ENCODE results near the gene OAT.

OAT gene

DNA sequence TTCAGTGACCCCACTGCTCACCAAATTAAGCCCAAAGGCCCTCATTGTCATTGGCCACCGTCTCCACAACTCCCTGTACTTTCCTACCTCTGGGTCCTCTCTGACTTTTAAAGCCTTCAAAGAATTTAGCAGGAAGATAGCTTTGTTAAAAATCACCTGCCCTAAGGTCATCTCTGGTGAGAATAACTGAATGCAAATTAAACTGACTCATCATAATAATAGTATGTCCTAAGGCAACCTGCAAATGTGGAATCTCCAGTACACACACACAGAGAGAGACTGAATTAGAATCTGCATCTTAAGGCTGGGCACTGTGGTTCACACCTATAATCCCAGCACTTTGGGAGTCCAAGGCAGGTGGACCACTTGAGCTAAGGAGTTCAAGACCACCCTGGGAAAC lies 24.1 kb downstream of the OAT start:
- no peak for DNase-seq

DNA sequence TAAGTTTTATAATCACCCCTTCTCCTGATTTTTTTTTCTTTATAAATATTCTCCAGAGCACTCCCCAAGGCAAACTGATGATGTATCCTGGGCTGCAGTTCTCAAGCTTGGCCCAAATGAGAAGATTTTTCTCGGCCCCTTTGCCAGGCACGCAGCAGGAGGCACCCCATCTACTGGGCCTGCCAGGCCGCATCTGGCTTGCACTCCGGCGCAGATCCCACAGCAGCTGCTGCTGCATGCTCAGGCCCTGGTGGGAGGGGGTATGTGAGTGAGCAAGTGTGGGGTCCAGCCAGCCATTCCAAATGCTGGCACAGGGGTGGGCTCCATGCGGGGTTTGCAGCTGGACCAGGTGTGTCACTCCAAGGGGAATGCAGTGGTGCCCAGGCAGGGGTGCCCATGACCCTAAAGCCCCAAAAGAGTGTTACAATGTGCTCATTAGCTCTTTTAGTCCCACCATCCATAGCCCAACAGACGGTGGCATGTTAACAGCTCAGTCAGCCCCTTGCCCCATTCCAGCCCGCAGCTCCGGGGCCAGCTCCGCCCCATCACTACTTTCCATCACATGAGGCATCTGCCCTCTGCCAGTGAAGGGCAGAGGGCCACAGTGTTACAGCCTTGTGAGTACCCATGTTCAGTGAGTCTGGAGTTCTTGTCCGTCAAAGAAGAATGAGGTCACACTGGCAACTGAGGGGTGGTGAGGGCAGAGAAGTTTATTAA lies 25.9 kb downstream of the OAT start:
- no peak for DNase-seq

DNA sequence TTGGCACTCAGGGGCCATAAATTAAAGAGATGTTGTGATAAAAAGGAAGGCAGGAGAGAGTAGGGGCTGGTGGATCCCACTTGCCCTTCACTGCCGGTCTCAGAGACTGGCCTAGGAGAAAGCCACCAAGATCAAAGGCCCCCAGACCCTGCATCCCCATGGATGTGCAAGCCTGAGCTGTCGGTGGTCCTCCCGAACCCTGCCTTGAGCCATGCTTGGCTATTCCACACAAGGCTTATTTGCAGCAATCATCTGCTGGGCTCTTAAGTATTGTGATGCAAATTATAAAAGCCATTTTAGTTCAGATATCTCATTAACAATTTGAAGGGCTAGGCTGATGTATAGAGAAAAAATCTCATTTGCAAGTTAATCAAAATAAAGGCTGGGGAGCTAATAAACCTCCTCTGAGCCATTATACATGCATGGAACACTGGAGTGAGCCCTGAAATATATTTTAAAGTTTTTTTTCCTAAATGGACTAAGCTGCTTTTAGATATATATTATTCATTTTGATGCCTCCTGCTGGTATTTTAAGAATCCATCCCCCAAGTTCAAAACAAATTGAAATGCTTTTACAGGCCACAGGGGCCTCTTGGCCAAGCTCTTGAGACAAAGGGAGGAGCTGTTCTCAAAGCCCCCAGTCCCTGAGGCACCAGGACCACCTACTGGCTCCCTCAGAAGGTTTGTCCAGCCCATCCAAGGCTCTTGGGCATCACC lies 28.1 kb downstream of the OAT start:
- no peak for DNase-seq

DNA sequence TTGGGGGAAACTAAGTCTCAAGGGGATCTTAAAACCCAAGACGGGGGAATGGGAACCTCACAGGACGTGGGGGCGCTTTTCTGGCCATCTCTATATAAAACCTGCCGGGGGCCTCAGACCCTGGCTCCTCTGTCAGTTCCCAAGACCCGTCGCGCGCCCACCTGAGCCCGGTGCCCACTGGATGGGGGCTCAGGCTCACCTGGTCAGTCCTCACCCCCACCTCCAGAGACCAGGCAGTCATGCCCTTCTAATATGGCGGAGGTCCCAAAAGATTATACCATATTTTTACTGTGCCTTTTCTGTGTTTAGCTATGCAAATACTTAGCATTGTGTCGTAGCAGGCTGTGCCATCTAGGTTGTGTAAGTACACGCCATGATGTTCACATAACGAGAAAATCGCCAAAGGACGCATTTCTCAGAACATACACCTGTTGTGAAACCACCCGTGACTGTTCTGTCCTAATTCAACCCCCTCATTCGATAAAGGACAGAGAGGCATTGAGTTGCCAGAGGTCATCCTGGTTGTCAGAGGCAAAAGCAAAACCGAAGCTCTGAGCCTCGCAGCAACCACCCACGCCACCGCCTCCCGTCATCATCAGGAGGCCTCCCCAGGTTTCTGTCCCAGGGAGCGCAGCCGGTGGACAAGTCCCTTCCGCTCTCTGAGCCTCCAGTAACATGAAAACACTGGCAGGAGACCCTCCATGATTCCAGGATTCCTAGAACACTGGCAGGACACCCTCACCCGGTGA lies 28.9 kb downstream of the OAT start:
- no peak for DNase-seq

DNA sequence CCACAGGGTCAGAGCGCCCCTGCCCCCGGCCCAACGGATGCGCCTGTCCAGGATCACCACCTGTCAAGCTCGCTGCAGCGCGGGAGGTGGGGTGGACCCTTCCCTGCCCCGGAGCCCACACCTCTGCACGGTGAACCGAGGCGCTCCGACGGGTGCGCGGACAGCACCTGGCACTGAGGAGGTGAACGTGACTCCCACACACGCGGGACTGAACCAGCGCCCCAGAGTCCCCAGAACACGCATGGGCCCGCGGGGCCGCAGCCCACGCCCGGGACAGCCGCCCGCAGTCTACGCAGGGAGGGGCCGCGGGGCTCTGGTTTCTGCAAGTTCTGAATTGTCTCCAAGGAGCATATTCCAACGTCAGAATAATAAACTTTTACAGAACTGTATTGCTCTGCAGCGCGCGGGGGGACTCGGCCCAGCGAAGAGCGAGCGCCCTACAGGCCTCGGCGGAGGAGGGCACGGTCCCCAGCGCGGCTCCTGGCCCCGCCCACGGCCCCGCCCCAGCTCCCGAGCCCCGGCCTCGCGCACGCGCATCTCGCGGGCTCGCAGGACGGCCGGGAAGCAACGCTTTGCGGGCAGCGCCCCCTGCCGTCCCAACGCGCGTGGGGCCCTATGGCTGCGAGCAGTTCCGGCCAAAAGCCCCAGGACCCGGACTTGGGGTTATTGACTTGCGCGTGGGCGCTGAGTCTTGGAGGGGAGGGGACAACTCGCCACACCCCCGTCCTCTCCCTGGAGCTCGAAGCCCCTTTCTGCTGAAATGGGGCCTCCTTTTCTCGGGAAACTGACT lies 29.7 kb downstream of the OAT start:
- peak; percentile 5 for DNase-seq

DNA sequence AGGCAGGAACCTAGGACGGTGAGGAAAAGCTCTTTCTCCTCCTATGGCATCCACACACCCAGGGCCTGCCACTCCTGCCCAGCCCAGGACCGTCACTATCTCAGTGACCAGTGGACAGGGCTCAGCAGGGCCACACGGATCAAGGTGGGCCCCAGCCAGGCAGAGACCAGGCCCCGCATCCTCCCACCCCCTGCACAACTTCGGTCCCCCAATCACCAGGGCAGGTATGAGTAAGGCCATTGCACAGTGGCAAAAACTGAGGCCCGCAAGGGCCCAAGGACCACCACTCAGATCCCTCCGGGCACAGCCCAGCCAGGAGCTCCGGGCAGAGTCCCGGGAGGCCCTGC lies 30.3 kb downstream of the OAT start:
- no peak for DNase-seq

DNA sequence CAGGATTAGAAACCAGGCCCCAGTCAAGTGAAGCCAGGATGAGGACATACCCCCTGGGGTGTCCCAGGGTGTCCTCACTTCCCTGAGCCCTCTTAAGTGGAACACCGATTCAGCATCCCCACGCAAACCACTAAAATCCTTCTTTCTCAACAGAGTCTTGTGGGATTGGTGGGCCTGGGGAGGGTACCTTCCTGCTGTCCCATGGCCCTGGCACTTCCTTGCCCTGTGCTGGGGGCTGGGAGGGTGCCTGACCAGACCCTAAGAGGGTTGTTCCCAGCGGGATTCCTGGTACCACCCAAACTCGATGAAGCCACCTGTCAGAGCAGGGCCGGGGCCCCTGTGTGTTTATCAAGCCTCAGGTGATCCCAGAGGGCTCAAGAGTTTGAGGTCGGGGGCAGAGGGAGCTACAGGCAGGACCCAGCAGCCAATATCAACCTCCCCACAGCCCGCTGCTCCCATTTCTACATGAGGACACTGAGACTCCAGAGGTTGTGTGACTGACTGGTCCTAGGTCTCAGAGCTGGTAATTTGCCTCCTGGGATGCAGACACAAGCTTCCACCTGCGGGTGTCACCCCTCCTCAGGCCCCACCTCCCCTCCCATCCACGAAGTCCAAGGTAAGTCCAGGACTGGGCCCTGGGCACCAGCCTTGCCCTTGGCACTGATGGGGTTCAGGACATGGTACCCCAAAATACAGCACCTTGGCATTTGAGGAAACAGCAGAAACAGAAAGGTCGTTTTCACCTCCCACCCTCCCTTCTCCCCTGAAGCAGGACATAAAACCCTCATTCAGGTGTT lies 31.4 kb downstream of the OAT start:
- DNase-seq: no peak

DNA sequence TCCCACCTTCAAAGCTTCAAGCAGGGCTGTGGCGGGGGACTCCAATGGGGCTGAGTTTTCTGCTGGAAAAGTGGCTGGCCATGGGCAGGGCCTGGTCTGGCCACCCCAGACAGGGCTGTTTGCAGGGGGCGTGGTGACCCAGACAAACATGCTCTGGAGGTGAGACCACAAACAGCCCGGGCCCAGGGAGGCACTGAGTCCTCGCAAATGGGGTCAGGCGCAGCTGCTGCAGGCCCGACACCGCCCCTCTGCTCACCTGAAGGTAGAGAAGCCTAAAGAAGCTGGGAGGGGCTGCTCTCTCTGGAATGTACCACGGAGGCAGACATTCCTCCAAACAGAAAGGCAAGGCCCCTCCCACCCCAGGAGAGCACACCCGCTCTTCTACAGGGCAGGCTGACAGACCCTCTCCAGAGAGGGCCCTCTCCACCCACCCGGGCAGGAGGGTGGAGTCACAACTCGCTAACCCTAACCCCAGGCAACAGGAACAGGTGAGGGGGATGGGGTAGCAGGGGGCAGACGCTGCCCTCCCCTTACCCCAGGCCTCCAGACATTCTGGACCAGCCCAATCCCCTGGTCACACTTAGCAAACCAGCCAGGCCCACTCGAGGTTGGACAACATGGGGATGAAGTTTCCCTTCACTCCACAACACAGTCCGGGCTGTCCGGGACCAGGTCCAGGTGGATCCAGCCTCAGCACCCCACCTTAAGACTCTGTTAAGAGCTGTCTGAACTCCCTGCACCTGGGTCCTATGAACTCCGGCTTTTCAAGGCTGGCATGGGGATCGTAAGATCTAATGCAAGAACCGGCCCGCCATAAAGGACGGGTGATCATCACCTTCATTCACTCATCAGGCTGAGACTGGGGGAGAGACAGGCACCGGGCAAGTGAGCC lies 32.3 kb downstream of the OAT start:
- no peak for DNase-seq

DNA sequence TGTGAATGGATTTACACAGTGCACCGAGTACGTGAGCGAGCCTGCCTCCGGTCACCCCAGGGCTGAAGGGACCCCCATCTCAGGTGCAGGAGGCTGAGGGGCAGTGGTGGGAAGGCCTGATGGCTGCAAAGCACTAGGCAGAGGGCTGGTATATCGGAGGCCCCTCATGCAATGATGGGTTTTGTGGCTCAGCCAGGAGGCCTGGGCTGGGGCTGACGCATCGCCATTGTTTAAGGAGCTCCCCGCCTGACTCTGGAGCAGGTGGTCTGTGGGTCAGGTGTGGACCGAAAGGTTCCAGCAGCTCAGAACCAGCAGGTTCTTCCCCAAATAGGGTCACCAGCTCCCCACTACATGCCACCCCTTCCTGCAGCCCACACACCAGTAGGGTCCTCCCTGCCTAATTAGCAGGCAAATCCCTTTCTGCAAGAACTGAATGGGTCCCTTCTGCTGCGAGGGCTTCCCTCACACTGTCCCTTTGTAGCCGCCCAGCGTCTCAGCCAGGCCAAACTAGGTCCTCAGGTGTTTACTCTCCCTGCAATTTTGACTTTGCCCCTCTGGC lies 33.0 kb downstream of the OAT start:
- DNase-seq: no peak

DNA sequence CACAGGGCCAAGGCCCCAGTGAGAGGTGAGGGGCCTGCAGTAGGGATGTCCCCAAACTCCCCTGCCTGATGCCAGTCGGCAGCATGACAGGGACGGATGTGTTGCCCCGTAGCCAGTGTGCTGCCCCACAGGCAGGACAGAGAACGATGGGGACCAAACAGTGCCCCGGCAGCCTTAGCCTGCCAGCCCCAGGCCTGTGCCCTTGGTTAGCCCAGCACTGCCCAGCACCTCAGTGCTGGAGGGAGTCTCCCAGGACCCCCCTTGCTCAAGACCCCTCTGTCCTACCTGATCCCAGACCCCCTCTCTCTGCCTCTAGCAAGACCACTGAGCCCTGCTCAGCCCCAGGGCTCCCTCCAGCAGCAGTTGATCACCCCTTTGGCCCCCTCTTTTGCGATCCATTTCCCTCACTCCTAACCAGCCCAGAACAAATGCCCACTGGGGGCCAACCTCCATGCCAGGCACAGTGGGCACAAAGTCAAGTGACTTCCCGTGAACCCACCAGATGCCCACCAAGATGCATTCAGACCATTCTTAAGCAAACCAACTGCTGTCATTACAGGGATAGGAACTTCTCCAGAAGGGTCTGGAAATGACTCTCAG lies 34.0 kb downstream of the OAT start:
- DNase-seq: no peak

DNA sequence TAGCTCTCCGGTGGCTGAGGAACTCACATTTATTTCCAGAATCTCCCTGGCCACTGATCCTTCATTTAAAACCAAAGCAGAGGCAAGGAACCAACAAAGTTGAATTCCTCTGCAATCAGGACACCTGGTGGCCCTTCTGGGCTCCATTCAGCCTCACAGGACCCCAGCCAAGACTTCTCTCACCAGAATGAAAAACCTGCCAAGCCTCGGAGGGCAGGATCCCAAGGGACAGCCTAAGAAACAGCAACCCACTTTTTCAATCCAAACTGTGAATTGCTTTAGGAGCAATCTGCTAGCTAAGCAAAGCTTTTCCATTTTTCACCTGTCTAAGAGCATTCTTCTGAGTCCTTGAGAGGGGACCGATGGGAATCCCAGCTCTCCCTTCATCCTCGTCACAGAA lies 34.6 kb downstream of the OAT start:
- no peak for DNase-seq

DNA sequence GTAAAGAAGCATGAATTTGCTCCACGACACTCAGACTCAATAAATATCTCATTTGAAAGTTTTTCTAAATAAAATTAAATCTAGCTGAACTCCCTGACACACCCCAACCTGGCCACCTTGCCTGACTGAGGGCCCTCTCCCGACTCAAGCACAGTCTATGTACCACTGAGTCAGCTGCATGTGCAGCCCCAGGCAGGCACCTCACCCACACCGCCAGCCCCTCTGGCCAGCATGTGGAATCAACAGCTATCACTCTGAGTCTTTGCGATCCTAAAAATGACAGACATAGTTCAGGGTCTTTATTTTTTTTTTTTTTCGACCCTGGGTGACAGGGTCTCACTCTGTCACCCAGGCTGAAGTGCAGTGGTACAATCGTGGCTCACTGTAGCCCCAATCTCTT lies 35.2 kb downstream of the OAT start:
- DNase-seq: no peak

DNA sequence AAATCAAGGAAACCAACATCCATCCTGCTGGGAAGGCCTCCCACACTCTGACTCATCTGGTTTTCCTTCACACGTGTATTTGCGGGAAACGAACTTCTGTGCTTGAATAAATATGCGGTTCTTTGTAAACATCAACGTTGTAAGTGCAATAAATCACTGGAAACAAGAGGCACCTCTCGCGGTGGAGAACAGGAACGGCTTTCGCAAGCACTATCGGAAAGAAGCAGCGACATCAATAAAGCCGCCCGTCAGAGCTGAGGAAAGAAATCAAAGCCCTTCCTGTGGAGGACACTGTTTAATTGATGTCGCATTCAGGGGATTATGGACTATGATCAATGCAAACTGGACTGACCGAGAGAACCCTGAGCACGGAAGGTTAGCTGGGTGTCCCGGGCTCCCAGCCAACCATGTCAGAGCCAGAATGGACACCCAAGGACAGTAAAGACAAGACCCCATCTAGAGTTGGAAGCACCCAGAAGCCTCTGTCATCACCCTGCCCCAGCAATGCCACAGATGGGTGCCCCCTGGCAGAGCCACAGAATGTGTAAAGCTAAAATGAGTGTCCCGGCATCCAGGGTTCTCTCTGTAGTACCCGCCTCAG lies 37.6 kb downstream of the OAT start:
- DNase-seq: no peak

DNA sequence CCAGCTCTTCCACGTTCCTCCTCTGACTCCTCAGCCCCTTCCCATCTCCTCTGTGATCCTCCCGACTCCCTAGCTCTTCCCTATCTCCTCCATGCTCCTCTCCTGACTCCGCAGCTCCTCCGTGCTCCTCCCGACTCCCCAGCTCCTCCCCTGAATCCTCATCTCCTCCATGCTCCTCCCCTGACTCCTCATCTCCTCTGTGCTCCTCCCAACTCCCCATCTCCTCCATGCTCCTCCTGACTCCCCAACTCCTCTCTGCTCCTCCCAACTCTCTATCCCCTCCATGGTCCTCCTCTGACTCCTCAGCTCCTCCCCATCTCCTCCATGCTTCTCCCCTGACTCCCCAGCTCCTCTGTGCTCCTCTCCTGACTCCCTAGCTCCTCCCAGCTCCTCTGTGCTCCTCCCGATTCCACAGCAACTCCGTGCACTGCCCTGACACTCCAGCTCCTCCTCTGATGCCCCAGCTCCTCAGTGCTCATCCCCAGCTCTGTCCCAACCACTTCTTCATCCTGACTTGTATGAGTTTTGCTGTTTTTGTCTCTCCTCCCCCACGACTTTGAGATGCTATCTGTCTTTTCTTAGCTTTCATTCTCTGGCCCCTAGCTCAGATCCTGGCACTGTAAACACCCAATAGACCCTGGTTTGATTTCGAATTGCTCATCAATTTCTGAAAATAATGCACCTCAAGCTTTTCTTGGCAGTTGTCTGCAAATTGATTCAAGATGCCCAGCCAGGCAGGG lies 38.3 kb downstream of the OAT start:
- DNase-seq: no peak

DNA sequence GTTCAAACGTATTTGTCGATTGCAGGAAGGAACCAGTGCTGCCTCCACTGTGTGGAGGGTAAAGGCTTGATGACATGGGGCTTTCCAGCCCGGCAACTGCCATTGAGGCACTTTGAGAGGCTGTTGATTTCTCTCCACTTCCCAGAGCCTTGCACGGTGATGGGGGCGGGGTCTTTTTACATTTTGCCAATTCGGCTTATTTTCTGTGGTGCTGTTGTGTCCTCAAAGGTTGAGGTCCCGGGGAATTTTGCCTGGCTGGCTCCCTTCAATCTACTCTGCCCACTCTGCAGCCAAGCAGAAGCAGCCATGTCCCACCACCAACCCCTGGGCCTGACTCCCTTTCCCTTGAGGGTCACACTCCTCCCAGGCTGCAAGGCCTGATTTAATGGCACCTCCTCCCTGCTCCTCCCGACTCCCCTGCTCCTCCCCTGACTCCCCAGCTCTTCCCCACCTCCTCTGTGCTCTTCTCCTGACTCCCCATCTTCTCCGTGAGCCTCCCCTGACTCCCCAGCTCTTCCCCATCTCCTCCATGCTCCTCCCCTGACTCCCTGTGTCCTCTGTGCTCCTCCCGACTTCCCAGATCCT lies 39.0 kb downstream of the OAT start:
- DNase-seq: no peak

DNA sequence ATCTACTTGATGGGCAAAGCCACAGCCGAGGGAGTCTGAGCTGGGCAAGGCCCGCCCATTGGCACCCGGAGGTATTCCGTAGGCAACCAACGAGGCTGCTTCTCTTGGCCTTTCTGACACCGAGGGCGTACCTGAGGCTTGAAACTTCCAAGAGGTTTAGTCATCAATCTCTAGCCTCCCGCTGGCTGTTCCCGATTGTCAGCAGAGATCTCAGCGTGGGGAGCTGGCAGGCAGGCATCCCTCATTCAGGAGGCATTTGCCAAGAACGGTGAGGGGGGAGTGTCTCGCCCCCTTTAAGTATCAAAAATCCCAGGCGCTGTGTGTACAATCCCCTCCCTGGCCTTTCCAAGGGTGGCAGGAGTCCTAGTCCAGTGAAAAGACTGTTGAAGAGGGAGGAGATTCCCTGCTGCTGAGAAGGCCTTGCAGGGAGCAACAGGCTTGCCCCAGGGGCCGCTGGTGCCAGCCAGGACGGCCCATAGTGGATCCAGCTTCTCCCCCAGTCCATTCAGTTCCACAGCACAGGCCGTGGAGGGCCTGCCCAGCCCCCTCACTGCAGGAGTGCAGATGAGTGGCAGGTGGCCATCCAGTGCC lies 39.7 kb downstream of the OAT start:
- no peak for DNase-seq

DNA sequence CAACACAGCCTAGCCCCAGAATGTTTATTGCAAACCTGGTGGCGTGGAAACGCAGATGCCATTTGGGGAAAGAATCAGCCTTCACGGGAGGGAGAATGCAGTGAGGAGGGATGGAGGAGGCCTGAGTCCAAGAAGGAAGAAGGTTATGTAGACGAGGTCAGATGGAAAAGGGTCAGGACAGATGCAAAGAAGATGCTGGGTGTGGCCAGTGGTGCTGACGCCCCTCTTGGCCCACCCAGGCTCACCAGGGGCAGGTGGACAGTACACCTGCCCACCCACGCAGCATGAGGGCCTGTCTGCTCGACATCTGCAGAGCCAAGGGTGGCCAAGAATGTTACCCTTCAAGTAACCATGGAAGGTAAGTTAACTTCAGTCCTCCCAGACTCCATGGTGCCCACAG lies 40.5 kb downstream of the OAT start:
- no peak for DNase-seq

DNA sequence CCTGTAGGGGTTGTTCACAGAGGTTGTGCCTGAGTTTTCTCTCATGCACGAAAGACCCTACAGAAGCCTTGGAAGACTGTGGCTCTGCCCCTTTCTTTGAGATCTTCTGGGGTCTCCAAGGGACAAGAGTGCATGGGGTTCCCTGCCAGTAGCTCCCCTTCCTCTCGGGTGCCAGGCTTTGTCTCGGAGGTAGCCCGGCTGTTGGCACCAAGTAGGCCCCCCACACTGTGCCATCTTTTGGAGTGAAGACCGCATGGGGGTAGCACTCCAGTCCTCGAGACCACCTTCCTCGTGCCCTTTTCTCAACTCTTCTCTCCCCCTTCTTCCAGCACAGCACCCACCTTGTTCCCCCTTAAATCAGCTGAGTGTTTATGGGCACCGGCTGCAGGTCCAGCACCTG lies 41.6 kb downstream of the OAT start:
- no peak for DNase-seq

DNA sequence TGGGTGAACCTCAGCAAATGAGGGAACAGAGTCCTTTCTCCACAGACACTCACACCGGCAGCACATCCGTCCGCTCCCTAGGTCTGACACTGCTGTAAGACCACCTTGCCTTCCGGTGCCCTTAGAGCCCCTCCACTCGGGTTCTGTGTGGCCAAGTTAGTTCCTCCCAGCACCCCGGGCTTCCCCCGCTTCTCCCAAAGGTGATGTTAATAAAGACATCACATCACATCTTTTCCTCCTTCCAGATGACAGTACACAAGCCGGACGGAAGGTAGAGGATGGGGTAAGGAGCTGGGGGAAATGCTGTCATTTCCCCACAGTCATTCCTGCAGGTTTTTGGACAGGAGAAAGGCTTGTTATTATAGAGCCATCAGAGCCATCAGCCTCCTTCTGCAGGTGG lies 42.3 kb downstream of the OAT start:
- no peak for DNase-seq
